Measurements from ENCODE around the gene PDPK1. TPM values are rescaled to one million over a fixed set of nuclear protein-coding genes. Genes with fewer than 3 reads are reported as not detected.
A peak's percentile ranks its signal among the peaks of the same experiment; 100 is the strongest.

PDPK1 gene
- total RNA-seq, 4 donors from 2014 or later: 24.5 to 42.4 (median 34.7) TPM

DNA sequence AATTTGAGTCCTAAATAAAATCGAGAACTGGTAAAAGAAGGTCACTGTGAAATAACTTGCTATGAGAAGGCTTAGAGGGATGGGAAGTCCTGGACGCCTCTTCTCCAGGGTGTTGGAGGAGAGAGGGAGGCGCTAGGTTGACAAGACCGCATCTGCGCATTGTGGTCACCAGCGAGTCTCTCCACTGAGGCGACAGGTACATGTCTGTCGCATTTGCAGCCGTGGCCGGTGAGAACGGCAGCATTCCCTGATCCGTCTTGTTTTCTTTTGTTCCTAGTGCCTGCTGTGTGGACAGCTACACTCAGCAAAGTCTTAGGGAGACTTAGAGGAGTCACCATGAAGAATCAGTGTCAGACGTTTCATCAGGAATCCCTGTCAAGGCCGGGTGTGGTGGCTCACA lies 32.1 kb upstream of the PDPK1 start:
- Histone ChIP-seq H3K4me3 (no peak overlapping the region), H3K36me3 (no peaks in the 10 kb centered on the region), H3K27ac (no peak overlapping the region), H3K27me3 (no peaks in the 10 kb centered on the region), H3K4me1 (peaks cover 7 to 9% of the 10 kb centered on the region in 2 donors), H3K9me3 (no peaks in the 10 kb centered on the region)
- TF ChIP-seq, protein P1, sequence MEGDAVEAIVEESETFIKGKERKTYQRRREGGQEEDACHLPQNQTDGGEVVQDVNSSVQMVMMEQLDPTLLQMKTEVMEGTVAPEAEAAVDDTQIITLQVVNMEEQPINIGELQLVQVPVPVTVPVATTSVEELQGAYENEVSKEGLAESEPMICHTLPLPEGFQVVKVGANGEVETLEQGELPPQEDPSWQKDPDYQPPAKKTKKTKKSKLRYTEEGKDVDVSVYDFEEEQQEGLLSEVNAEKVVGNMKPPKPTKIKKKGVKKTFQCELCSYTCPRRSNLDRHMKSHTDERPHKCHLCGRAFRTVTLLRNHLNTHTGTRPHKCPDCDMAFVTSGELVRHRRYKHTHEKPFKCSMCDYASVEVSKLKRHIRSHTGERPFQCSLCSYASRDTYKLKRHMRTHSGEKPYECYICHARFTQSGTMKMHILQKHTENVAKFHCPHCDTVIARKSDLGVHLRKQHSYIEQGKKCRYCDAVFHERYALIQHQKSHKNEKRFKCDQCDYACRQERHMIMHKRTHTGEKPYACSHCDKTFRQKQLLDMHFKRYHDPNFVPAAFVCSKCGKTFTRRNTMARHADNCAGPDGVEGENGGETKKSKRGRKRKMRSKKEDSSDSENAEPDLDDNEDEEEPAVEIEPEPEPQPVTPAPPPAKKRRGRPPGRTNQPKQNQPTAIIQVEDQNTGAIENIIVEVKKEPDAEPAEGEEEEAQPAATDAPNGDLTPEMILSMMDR (IDR thresholded peaks at IDR 0.05 in 4 of 5, conservative IDR thresholded peaks at IDR 0.05 in 1 of 5): no peak
- no peak for TF ChIP-seq POLR2A (IDR thresholded peaks at IDR 0.05)
- DNase-seq (no peak), ATAC-seq (no peak)
- in situ Hi-C loops (cut with MboI; ENCODE audit: low sequenced_read_pairs in 4 of 4) (loop anchor here in 1 of 4 donors (10.0 kb wide), 1 partner anchor 171 kb away; no protein-coding TSS in a partner anchor), intact Hi-C loops (cut with DNase I; ENCODE audit: low total_unique reads) (no loop called here)

DNA sequence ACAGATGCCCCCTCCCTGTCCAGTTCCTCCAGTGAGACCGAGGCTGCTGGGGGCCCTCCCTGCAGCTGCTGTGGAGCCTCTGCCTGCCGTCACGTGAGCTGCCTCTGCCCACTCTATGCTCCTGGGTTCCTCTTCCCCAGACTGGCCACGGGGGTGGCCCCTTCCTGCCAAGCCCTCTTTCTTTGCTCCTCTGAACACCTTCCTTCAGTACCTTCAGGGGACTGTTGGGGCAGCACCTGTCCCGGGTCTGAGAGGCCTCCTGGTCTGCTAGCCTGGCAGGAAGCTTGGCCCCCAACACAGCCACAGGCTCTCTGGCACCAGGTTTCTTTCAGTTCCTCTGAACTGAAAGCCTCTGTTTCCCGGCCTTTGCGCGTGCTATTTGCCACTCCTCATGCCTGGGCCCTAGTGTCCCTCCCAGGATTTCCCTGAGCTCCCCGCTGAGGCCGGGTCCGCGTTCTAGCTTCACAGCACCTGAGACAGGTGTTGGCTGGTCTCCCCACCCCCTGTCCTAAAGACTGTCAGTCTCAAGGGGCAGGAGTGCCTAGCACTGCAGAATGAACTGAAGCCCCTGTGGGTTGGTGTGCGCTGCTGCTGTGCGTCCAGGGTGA lies 30.7 kb upstream of the PDPK1 start:
- ATAC-seq: no peak
- intact Hi-C loops (cut with DNase I; ENCODE audit: low total_unique reads) (no loop called here), in situ Hi-C loops (cut with MboI; ENCODE audit: low sequenced_read_pairs in 4 of 4) (loop anchor here in 1 of 4 donors (10.0 kb wide), 1 partner anchor 172 kb away; no protein-coding TSS in a partner anchor)
- no peak overlapping the region for H3K4me3 ChIP-seq
- H3K27ac ChIP-seq: peak overlapping the region in 3 of 4 donors; percentile 9 to 35 (median 28)
- H3K9me3 ChIP-seq: no peaks in the 10 kb centered on the region
- no peaks in the 10 kb centered on the region for H3K4me1 ChIP-seq
- no peaks in the 10 kb centered on the region for H3K27me3 ChIP-seq
- TF ChIP-seq, protein P1 (IDR thresholded peaks at IDR 0.05 in 4 of 5, conservative IDR thresholded peaks at IDR 0.05 in 1 of 5): no peak
- no peak for TF ChIP-seq POLR2A (IDR thresholded peaks at IDR 0.05)
- DNase-seq: no peak
- no peaks in the 10 kb centered on the region for H3K36me3 ChIP-seq

DNA sequence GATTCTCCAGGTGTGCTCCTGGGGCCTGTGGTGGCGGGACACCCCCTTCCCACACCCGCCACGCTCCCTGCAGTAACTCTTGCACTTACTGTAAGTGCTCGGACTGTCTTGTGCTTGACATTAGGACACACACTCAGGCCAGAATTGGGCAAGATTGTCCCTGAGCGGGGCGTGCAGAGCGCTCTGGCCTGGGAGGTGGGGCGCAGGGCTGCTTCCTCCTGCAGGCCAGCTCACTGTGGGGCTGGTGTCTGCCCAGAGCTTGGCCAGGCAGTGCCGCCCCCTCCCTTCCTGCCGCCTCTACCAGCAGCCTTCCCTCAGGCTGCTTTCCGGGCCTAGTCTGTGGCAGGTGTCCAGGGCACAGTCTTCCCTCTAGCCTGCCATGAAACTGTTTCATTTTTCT lies 30.2 kb upstream of the PDPK1 start:
- Histone ChIP-seq H3K27me3 (no peaks in the 10 kb centered on the region), H3K9me3 (no peaks in the 10 kb centered on the region), H3K4me3 (no peak overlapping the region), H3K36me3 (no peaks in the 10 kb centered on the region), H3K4me1 (peaks cover 0 to under 1% of the 10 kb centered on the region in 2 donors), H3K27ac (peak overlapping the region in 2 of 4 donors; percentile 9 to 35)
- in situ Hi-C loops (cut with MboI; ENCODE audit: low sequenced_read_pairs in 4 of 4) (loop anchor here in 1 of 4 donors (10.0 kb wide), 1 partner anchor 173 kb away; no protein-coding TSS in a partner anchor), intact Hi-C loops (cut with DNase I; ENCODE audit: low total_unique reads) (no loop called here)
- ATAC-seq (no peak), DNase-seq (peak in 1 of 2 donors; percentile 46)
- TF ChIP-seq POLR2A (IDR thresholded peaks at IDR 0.05): no peak
- TF ChIP-seq, protein P1 (IDR thresholded peaks at IDR 0.05 in 4 of 5, conservative IDR thresholded peaks at IDR 0.05 in 1 of 5): no peak

DNA sequence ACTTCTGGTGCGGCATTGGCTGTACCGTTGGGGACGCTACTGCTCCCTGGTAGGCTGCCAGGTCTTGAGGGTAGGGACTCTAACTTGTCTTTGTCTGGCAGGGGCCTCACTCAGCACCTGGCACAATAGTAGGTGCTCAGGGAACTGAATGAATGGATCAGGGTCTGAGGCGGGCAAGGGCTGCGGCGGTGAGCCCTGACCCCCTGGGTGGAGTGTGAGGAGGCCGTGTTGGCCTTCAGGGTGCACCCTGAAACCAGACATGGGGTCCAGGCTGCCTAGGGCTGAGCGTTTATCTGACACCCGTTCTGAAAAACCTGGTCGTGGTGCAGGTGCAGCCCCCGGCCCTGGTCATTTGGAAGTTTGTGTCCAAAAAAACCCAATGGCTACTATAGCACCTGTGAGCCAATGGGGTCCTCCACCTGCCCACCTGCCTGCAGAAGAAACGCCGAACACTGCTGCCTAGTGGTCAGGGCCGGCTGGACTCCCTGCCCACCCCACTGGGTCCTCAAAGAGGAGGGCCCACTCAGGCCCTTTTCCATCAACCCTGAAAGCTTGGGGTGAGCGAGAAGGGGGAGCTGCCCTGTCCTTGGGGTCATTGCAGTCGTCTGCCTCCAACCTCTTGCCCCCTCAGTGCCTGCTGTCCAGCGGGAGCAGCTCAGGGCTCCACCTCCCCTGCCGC lies 29.0 kb upstream of the PDPK1 start:
- H3K36me3 ChIP-seq: no peaks in the 10 kb centered on the region
- H3K4me1 ChIP-seq: peaks cover 6 to 7% of the 10 kb centered on the region in 2 donors
- no peaks in the 10 kb centered on the region for H3K27me3 ChIP-seq
- no peak for ATAC-seq
- H3K27ac ChIP-seq: no peak overlapping the region
- H3K4me3 ChIP-seq: no peak overlapping the region
- no peak for TF ChIP-seq POLR2A (IDR thresholded peaks at IDR 0.05)
- TF ChIP-seq, protein P1 (IDR thresholded peaks at IDR 0.05 in 4 of 5, conservative IDR thresholded peaks at IDR 0.05 in 1 of 5): no peak
- in situ Hi-C loops (cut with MboI; ENCODE audit: low sequenced_read_pairs in 4 of 4): loop anchor here in 1 of 4 donors (10.0 kb wide), 1 partner anchor 174 kb away; no protein-coding TSS in a partner anchor
- intact Hi-C loops (cut with DNase I; ENCODE audit: low total_unique reads): no loop called here
- no peak for DNase-seq
- no peaks in the 10 kb centered on the region for H3K9me3 ChIP-seq

Measured in gastrocnemius medialis (tissue), 4 donors.